H9 (cell line): ENCODE results near the gene SIN3B. TPM values are rescaled to one million over a fixed set of nuclear protein-coding genes. Genes with fewer than 3 reads are reported as not detected.

Experiments
- DNase-seq: peaks from one replicate; pipeline ENCODE4 v3.0.0-alpha.2; 2017
- H2AFZ ChIP-seq: one replicate; pipeline ENCODE4 v1.6.1; 2013; ENCODE audit warnings: mild to moderate bottlenecking, low read length, control low read depth, moderate library complexity
- H2AK5ac ChIP-seq: 2 replicates; pipeline ENCODE4 v1.6.1; 2013; ENCODE audit warnings: low read length, control low read depth, mixed read lengths; ENCODE audit not compliant: insufficient read length
- H2BK120ac ChIP-seq: one replicate; pipeline ENCODE4 v1.6.1; 2013; ENCODE audit warnings: low read depth, mild to moderate bottlenecking, low read length, control low read depth, inconsistent platforms; ENCODE audit not compliant: poor library complexity, severe bottlenecking
- H2BK12ac ChIP-seq: 2 replicates; pipeline ENCODE4 v1.6.1; 2013; ENCODE audit warnings: low read length, control low read depth, mixed read lengths, low read depth; ENCODE audit not compliant: insufficient read length
- H2BK15ac ChIP-seq: 2 replicates; pipeline ENCODE4 v1.6.1; 2013; ENCODE audit warnings: low read depth, low read length, control low read depth
- H2BK20ac ChIP-seq: one replicate; pipeline ENCODE4 v1.6.1; 2013; ENCODE audit warnings: low read depth, mild to moderate bottlenecking, low read length, control low read depth, inconsistent platforms; ENCODE audit not compliant: poor library complexity, severe bottlenecking
- H2BK5ac ChIP-seq: 2 replicates; pipeline ENCODE4 v1.6.1; 2013; ENCODE audit warnings: low read length, control low read depth, mixed read lengths; ENCODE audit not compliant: insufficient read length
- H3K14ac ChIP-seq: 2 replicates; pipeline ENCODE4 v1.6.1; 2013; ENCODE audit warnings: low read length, control low read depth; ENCODE audit not compliant: insufficient read depth
- H3K18ac ChIP-seq: 2 replicates; pipeline ENCODE4 v1.6.1; 2013; ENCODE audit warnings: low read depth, mild to moderate bottlenecking, mixed read lengths, low read length, control low read depth; ENCODE audit not compliant: insufficient read length
- H3K23ac ChIP-seq: 2 replicates; pipeline ENCODE4 v1.6.1; 2013; ENCODE audit warnings: low read length, control low read depth, mixed read lengths, low read depth; ENCODE audit not compliant: insufficient read length
- H3K23me2 ChIP-seq: 2 replicates; pipeline ENCODE4 v1.6.1; 2013; ENCODE audit warnings: low read depth, mild to moderate bottlenecking, mixed read lengths, low read length, control low read depth; ENCODE audit not compliant: insufficient read length, poor library complexity, severe bottlenecking
- H3K27ac ChIP-seq: 2 replicates; pipeline ENCODE4 v1.5.1; 2013; ENCODE audit warnings: low read length, control low read depth, mixed read lengths, low read depth; ENCODE audit not compliant: insufficient read length
- H3K27me3 ChIP-seq: 2 replicates; pipeline ENCODE4 v1.6.1; 2013; ENCODE audit warnings: low read length, control low read depth, inconsistent platforms; ENCODE audit not compliant: insufficient read depth
- H3K4ac ChIP-seq: 2 replicates; pipeline ENCODE4 v1.6.1; 2013; ENCODE audit warnings: low read depth, mild to moderate bottlenecking, control low read depth, inconsistent platforms, low read length, moderate library complexity
- H3K4me1 ChIP-seq: 2 replicates; pipeline ENCODE4 v1.6.1; 2013; ENCODE audit warnings: low read length, control low read depth, inconsistent platforms; ENCODE audit not compliant: insufficient read depth
- H3K4me2 ChIP-seq: 2 replicates; pipeline ENCODE4 v1.6.1; 2013; ENCODE audit warnings: low read length, control low read depth, mixed read lengths; ENCODE audit not compliant: insufficient read length, insufficient read depth
- H3K56ac ChIP-seq: 2 replicates; pipeline ENCODE4 v1.6.1; 2013; ENCODE audit warnings: low read depth, mild to moderate bottlenecking, mixed read lengths, low read length, control low read depth; ENCODE audit not compliant: insufficient read length
- H3K79me1 ChIP-seq: 2 replicates; pipeline ENCODE4 v1.6.1; 2013; ENCODE audit warnings: low read depth, mild to moderate bottlenecking, moderate library complexity, low read length, control low read depth, inconsistent platforms; ENCODE audit not compliant: insufficient read depth, poor library complexity, severe bottlenecking
- H3K79me2 ChIP-seq: 2 replicates; pipeline ENCODE4 v1.6.1; 2013; ENCODE audit warnings: low read length, control low read depth, inconsistent platforms; ENCODE audit not compliant: insufficient read depth
- H3K9ac ChIP-seq: 2 replicates; pipeline ENCODE4 v1.6.1; 2013; ENCODE audit warnings: low read length, control low read depth, mixed read lengths; ENCODE audit not compliant: insufficient read length; ENCODE audit errors: extremely low read depth
- H3K9me3 ChIP-seq: one replicate; pipeline ENCODE4 v1.6.1; 2013; ENCODE audit warnings: low read depth, low read length, inconsistent platforms; ENCODE audit not compliant: control insufficient read depth
- H3T11ph ChIP-seq: one replicate; pipeline ENCODE4 v1.6.1; 2013; ENCODE audit warnings: mild to moderate bottlenecking, low read length, control low read depth, inconsistent platforms
- H4K20me1 ChIP-seq: one replicate; pipeline ENCODE4 v1.6.1; 2013; ENCODE audit not compliant: control insufficient read depth, insufficient read length, insufficient read depth
- H4K5ac ChIP-seq: 2 replicates; pipeline ENCODE4 v1.6.1; 2013; ENCODE audit warnings: low read depth, mild to moderate bottlenecking, mixed read lengths, low read length, control low read depth; ENCODE audit not compliant: insufficient read length
- H4K8ac ChIP-seq: replicated peaks from 2 replicates; pipeline ENCODE4 v1.6.1; 2013; ENCODE audit warnings: low read length, control low read depth, mixed read lengths, low read depth; ENCODE audit not compliant: insufficient read length
- H4K91ac ChIP-seq: 2 replicates; pipeline ENCODE4 v1.6.1; 2013; ENCODE audit warnings: low read depth, mild to moderate bottlenecking, moderate library complexity, mixed read lengths, low read length, control low read depth; ENCODE audit not compliant: insufficient read length
- H3K27ac Mint-ChIP-seq, 3 experiments: 2 replicates in 2 of 3; 3 replicates in 1 of 3; pipeline ENCODE4 v1.8.0; 2020 to 2021; ENCODE audit warnings: mixed read lengths in 3 of 3, mild to moderate bottlenecking in 1 of 3, moderate library complexity in 1 of 3
- H3K27me3 Mint-ChIP-seq: 2 replicates; pipeline ENCODE4 v1.8.0; 2021; ENCODE audit warnings: low read depth, mild to moderate bottlenecking, moderate library complexity, mixed read lengths
- H3K36me3 Mint-ChIP-seq, 3 experiments: 2 replicates in 2 of 3; 3 replicates in 1 of 3; pipeline ENCODE4 v1.8.0; 2020 to 2021; ENCODE audit warnings: low read depth in 3 of 3, mixed read lengths in 3 of 3; ENCODE audit not compliant: insufficient read depth in 1 of 3
- H3K4me1 Mint-ChIP-seq, 2 experiments: 2 replicates each; pipeline ENCODE4 v1.8.0; 2020; ENCODE audit warnings: mixed read lengths in 2 of 2
- H3K4me3 Mint-ChIP-seq, 2 experiments: 2 replicates in 1 of 2; 3 replicates in 1 of 2; pipeline ENCODE4 v1.8.0; 2020 to 2021; ENCODE audit warnings: mild to moderate bottlenecking in 2 of 2, mixed read lengths in 2 of 2, moderate library complexity in 1 of 2
- H3K9me3 Mint-ChIP-seq, 2 experiments: 2 replicates in 1 of 2; 3 replicates in 1 of 2; pipeline ENCODE4 v1.8.0; 2020; ENCODE audit warnings: mild to moderate bottlenecking in 2 of 2, mixed read lengths in 2 of 2, moderate library complexity in 1 of 2
- WGBS: extraction: QIAGEN DNeasy Blood & Tissue Kit; methylation state at CpG from one replicate; pipeline ENCODE4 v1.1.7; 2013; ENCODE audit warnings: missing lambda C conversion rate, low lambda C conversion rate, mixed read lengths; ENCODE audit not compliant: insufficient read length; ENCODE audit errors: extremely low coverage; 5-methylcytosine and 5-hydroxymethylcytosine counted together
- total RNA-seq: library from RNA; stranded (reverse); gene quantifications from 2 replicates; pipeline ENCODE4 v1.2.1, GENCODE V29; 2021
- TF ChIP-seq, protein P1 (sequence below): fragments of 200-600 bp; sonication (generic); conservative IDR thresholded peaks from 3 replicates; pipeline ENCODE4 v1.8.0; 2021; ENCODE audit warnings: antibody characterized with exemption, mild to moderate bottlenecking

The SIN3B gene
- total RNA-seq, 1 experiment from 2014 or later: 72.7 TPM

DNA sequence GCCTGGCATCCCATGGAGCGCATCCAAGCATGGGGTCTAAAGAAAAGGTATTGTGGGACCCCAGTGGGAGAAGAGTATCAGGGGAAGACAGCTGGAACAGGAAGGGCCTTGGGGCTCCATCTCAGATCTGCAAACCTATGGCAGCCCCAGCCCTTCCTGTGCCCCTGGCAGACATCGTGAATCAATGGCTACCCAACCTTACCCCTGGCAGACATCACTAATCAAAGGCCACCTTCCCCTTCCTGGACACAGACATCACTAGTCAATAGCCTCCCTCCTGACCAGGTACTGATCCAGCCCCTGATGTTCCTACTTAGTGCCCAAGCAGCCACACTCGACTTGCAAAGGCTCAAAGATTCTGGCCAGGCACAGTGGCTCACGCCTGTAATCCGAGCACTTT lies 75.4 kb downstream of the SIN3B start:
- Histone ChIP-seq H2AFZ (no peak overlapping the region), H2BK5ac (no peak overlapping the region), H3K27me3 (no peaks in the 10 kb centered on the region), H3T11ph (no peak overlapping the region), H2BK15ac (no peak overlapping the region), H3K79me2 (no peaks in the 10 kb centered on the region), H3K4me1 (no peaks in the 10 kb centered on the region), H3K23me2 (no peaks in the 10 kb centered on the region), H4K20me1 (no peaks in the 10 kb centered on the region), H4K5ac (no peak overlapping the region), H3K4ac (no peak overlapping the region), H2BK12ac (no peak overlapping the region), H3K4me2 (no peak overlapping the region), H3K9ac (no peak overlapping the region), H2AK5ac (no peak overlapping the region), H2BK20ac (no peak overlapping the region), H3K56ac (no peak overlapping the region), H3K23ac (no peak overlapping the region), H3K27ac (no peak overlapping the region), H3K18ac (no peak overlapping the region), H4K8ac (no peak overlapping the region), H3K14ac (no peak overlapping the region), H4K91ac (no peak overlapping the region), H3K79me1 (no peaks in the 10 kb centered on the region), H3K9me3 (no peaks in the 10 kb centered on the region), H2BK120ac (no peak overlapping the region)
- no peak overlapping the region; a peak in 1 of 5 replicates for H3K4me3 Mint-ChIP-seq
- peaks cover 0 to 3% of the 10 kb centered on the region in 2 experiments; a peak in 1 of 5 replicates for H3K9me3 Mint-ChIP-seq
- DNase-seq: no peak
- WGBS: no CpG with 5 or more reads among the region's 5 CpGs
- H3K36me3 Mint-ChIP-seq: no peaks in the 10 kb centered on the region
- H3K27me3 Mint-ChIP-seq: peaks cover 1% of the 10 kb centered on the region; the same call in 1 of the 2 replicates
- TF ChIP-seq, protein P1, sequence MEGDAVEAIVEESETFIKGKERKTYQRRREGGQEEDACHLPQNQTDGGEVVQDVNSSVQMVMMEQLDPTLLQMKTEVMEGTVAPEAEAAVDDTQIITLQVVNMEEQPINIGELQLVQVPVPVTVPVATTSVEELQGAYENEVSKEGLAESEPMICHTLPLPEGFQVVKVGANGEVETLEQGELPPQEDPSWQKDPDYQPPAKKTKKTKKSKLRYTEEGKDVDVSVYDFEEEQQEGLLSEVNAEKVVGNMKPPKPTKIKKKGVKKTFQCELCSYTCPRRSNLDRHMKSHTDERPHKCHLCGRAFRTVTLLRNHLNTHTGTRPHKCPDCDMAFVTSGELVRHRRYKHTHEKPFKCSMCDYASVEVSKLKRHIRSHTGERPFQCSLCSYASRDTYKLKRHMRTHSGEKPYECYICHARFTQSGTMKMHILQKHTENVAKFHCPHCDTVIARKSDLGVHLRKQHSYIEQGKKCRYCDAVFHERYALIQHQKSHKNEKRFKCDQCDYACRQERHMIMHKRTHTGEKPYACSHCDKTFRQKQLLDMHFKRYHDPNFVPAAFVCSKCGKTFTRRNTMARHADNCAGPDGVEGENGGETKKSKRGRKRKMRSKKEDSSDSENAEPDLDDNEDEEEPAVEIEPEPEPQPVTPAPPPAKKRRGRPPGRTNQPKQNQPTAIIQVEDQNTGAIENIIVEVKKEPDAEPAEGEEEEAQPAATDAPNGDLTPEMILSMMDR: no peak
- peak overlapping the region in 1 of 3 experiments; percentile 49; a peak in 1 of 7 replicates for H3K27ac Mint-ChIP-seq
- peaks cover 0 to 9% of the 10 kb centered on the region in 2 experiments; a peak in 1 of 4 replicates for H3K4me1 Mint-ChIP-seq
